Loucy (cell line): ENCODE data around the gene RANGRF.

ENCODE experiments used
- H2AFZ ChIP-seq: fragments of 200-600 bp; sonication (generic); 2 replicates; pipeline ENCODE4 v1.6.0; 2016; ENCODE audit warnings: antibody characterized with exemption, mild to moderate bottlenecking, low read length, moderate library complexity
- H3F3A ChIP-seq: fragments of 200-600 bp; 2 replicates; pipeline ENCODE4 v1.6.0; 2016; ENCODE audit warnings: antibody characterized with exemption, low read depth, mild to moderate bottlenecking
- H3K27me3 ChIP-seq: fragments of 200-600 bp; sonication (generic); 2 replicates; pipeline ENCODE4 v1.6.1; 2014; ENCODE audit warnings: low read length, mild to moderate bottlenecking; ENCODE audit not compliant: insufficient read depth, poor library complexity, severe bottlenecking
- H3K36me3 ChIP-seq: fragments of 200-600 bp; sonication (generic); 2 replicates; pipeline ENCODE4 v1.6.1; 2016; ENCODE audit warnings: low read length; ENCODE audit not compliant: insufficient read depth
- H3K4me1 ChIP-seq: fragments of 200-600 bp; sonication (generic); 2 replicates; pipeline ENCODE4 v1.5.1; 2014; ENCODE audit warnings: low read length, mild to moderate bottlenecking; ENCODE audit not compliant: insufficient read depth, poor library complexity, severe bottlenecking
- H3K4me2 ChIP-seq: fragments of 200-600 bp; sonication (generic); 2 replicates; pipeline ENCODE4 v1.6.0; 2014; ENCODE audit warnings: antibody characterized with exemption, low read length, low read depth, mild to moderate bottlenecking; ENCODE audit not compliant: poor library complexity, severe bottlenecking
- H3K4me3 ChIP-seq: fragments of 200-600 bp; sonication (generic); 2 replicates; pipeline ENCODE4 v1.5.1; 2014; ENCODE audit warnings: low read length, mild to moderate bottlenecking, mixed read lengths; ENCODE audit not compliant: poor library complexity, severe bottlenecking
- H3K79me2 ChIP-seq: fragments of 200-600 bp; sonication (generic); 2 replicates; pipeline ENCODE4 v1.6.1; 2014; ENCODE audit warnings: low read length; ENCODE audit not compliant: insufficient read depth
- H3K9ac ChIP-seq: fragments of 200-600 bp; sonication (generic); 2 replicates; pipeline ENCODE4 v1.6.0; 2014; ENCODE audit warnings: mild to moderate bottlenecking, low read depth, low read length, moderate library complexity; ENCODE audit not compliant: poor library complexity, severe bottlenecking
- H3K9me2 ChIP-seq: fragments of 200-600 bp; sonication (generic); replicated peaks from 2 replicates; pipeline ENCODE4 v1.6.1; 2016; ENCODE audit warnings: low read depth, low read length, mixed read lengths
- H3K9me3 ChIP-seq: fragments of 200-600 bp; sonication (generic); 2 replicates; pipeline ENCODE4 v1.6.1; 2014; ENCODE audit warnings: mild to moderate bottlenecking, antibody characterized with exemption, low read length, low read depth; ENCODE audit not compliant: insufficient read depth
- H4K20me1 ChIP-seq: fragments of 200-600 bp; sonication (generic); 2 replicates; pipeline ENCODE4 v1.6.0; 2014; ENCODE audit warnings: antibody characterized with exemption, low read length, mild to moderate bottlenecking; ENCODE audit not compliant: insufficient read depth, poor library complexity, severe bottlenecking
- CTCF ChIP-seq: fragments of 200-600 bp; sonication (generic); conservative IDR thresholded peaks from 2 replicates; pipeline ENCODE4 v1.5.1; 2014; ENCODE audit warnings: mild to moderate bottlenecking, antibody characterized with exemption, low read length
- EZH2phosphoT487 ChIP-seq: fragments of 200-600 bp; IDR thresholded peaks from 2 replicates; pipeline ENCODE4 v1.6.1; 2018; ENCODE audit warnings: antibody characterized with exemption, mild to moderate bottlenecking, moderate library complexity, borderline replicate concordance

RANGRF gene

GRCh38 chr17:8320990-8321389 lies 32.5 kb downstream of the RANGRF start:
- Histone ChIP-seq H3K9me2 (no peaks in the 10 kb centered on the region), H4K20me1 (no peaks in the 10 kb centered on the region), H3K9ac (no peak overlapping the region), H3K4me3 (no peak overlapping the region), H3F3A (no peaks in the 10 kb centered on the region), H3K4me1 (no peaks in the 10 kb centered on the region), H3K4me2 (no peak overlapping the region), H3K36me3 (no peaks in the 10 kb centered on the region), H3K79me2 (no peaks in the 10 kb centered on the region), H3K27me3 (no peaks in the 10 kb centered on the region), H2AFZ (no peak overlapping the region), H3K9me3 (no peaks in the 10 kb centered on the region)
- no peak for TF ChIP-seq EZH2phosphoT487
- no peak for TF ChIP-seq CTCF

- Histone ChIP-seq H4K20me1 (no peaks in the 10 kb centered on the region), H3K79me2 (no peaks in the 10 kb centered on the region), H3K9ac (no peak overlapping the region), H3K9me2 (no peaks in the 10 kb centered on the region), H3K27me3 (no peaks in the 10 kb centered on the region), H3K4me1 (no peaks in the 10 kb centered on the region), H3K4me2 (no peak overlapping the region), H3K4me3 (no peak overlapping the region), H3K36me3 (no peaks in the 10 kb centered on the region), H3F3A (no peaks in the 10 kb centered on the region), H2AFZ (no peak overlapping the region), H3K9me3 (no peaks in the 10 kb centered on the region)
- TF ChIP-seq CTCF (no peak), EZH2phosphoT487 (no peak)
Measured at GRCh38 chr17:8322061-8322460, 33.6 kb downstream of the RANGRF start.

GRCh38 chr17:8324132-8324531 lies 35.7 kb downstream of the RANGRF start:
- no peak overlapping the region for H3K9ac ChIP-seq
- H3K9me2 ChIP-seq = no peaks in the 10 kb centered on the region
- H3K4me2 ChIP-seq = no peak overlapping the region
- no peaks in the 10 kb centered on the region for H3K9me3 ChIP-seq
- no peaks in the 10 kb centered on the region for H3F3A ChIP-seq
- H4K20me1 ChIP-seq = no peaks in the 10 kb centered on the region
- TF ChIP-seq CTCF (no peak), EZH2phosphoT487 (no peak)
- H3K36me3 ChIP-seq = no peaks in the 10 kb centered on the region
- H3K4me3 ChIP-seq = no peak overlapping the region
- no peaks in the 10 kb centered on the region for H3K27me3 ChIP-seq
- H2AFZ ChIP-seq = no peak overlapping the region
- no peaks in the 10 kb centered on the region for H3K79me2 ChIP-seq
- H3K4me1 ChIP-seq = no peaks in the 10 kb centered on the region
